NCI-H446 treated with DMSO at 0.1 percent for 48 hours (cell line): Measurements from ENCODE around the gene SPSB1.

Experiments
- DNase-seq: peaks from one replicate; lab custom pipeline; 2025; lab: John Stamatoyannopoulos, UW

Gene SPSB1

DNA sequence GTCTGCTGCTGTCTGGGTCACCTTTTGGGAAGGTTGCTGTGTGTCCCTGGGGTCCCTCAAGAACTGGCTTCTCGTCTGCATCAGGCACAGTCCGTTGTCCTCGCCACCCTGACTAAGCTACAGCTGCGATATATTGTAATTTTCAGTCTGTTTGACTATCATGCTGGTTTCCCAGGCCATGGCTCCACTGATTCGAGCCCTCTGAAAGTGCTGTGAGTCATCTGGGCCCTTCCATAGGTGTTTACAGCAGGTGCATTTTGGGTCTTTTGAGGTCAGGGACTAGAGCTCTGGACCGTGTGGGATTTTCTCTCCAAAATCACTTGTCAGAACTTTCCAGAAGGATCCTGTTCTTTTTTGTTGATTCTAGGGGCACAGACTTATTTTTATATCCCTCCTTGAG, 52.8 kb downstream of the SPSB1 start:
- DNase-seq, result no peak

- DNase-seq, result no peak
These were observed 53.2 kb downstream of the SPSB1 start for GRCh38 chr1:9345922-9346321.

DNA sequence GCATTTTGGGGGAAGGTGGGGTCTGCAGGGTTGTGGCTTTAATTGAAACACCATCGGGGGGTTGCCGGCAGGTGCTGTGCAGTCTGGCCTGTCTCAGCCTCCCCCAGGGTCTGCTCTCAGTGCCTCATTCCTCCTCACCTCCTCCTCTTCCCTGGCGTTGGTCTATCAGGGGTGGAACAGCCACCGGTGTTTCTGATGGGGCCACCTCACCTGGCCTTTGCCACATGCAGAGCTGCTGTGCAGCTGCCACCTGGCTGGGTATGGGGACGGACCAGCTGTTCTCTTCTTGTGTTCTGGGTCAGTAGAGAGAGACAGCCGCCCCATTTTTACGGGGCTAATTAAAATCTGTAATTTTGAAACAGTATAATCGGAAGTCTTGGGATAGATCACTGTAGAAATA, 53.9 kb downstream of the SPSB1 start:
- no peak for DNase-seq

DNA sequence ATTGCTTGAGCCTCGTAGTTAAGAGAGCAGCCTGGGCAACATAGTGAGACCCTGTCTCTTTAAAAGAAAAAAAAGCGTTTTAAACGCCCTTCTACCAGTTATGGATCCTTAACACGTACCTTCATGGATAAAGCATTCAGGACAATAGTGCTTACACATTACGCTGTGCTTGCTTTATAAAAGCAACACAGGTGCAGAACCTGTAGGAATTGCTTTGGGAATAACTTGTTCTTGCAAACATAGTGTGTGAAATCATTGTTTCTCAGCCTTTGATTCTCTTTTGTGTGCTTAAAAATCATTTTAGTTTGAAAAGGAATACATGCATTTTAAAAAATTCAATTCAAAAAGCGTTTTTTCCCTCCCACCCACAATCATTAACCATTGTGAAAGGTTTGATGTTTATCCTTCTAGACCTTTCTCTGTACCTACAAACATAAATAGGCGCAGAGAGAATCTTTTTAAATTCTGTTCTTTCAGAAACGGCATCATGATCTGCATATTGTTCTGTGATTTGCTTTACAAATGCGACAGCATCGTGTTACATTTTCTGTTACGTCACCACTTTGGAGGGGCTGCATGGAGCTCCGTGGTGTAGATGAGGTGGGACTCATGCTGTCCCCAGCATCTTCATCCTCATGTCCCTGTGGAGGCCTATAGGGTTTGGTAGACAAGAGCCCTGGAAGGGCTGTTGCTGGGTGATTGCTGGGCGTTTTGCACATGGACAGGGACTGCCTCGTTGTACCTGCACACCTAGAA, 54.6 kb downstream of the SPSB1 start:
- no peak for DNase-seq

DNA sequence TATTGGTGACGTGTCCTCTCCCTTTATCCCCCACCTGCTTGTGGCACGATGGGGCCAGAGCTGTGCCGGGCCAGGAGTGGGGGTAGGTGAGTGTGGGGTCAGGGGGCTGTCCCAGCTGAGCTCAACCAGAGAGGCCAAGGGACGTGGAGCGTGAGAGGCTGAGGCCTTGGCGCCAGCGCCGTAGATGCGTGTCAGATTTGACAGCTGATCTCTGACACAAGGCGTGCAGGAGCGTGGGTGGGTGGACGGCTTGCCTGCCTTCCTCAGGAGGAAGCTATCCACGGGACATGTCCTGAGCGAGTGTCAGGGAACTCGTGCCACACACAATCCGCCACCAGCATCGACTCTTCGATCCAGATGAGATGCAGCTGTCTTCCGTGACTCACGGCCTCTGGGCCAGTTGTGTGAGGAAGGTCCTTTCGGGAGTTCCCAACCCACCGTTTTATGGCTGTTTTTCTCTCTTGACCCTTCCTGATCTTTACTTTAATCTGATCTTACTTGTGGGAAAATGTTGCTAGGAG, 56.7 kb downstream of the SPSB1 start:
- no peak for DNase-seq

GRCh38 chr1:9350013-9350908, 57.6 kb downstream of the SPSB1 start:
- DNase-seq, result no peak

GRCh38 chr1:9350960-9351359, 58.3 kb downstream of the SPSB1 start:
- no peak for DNase-seq

GRCh38 chr1:9351654-9352271, 59.1 kb downstream of the SPSB1 start:
- DNase-seq, result no peak

DNA sequence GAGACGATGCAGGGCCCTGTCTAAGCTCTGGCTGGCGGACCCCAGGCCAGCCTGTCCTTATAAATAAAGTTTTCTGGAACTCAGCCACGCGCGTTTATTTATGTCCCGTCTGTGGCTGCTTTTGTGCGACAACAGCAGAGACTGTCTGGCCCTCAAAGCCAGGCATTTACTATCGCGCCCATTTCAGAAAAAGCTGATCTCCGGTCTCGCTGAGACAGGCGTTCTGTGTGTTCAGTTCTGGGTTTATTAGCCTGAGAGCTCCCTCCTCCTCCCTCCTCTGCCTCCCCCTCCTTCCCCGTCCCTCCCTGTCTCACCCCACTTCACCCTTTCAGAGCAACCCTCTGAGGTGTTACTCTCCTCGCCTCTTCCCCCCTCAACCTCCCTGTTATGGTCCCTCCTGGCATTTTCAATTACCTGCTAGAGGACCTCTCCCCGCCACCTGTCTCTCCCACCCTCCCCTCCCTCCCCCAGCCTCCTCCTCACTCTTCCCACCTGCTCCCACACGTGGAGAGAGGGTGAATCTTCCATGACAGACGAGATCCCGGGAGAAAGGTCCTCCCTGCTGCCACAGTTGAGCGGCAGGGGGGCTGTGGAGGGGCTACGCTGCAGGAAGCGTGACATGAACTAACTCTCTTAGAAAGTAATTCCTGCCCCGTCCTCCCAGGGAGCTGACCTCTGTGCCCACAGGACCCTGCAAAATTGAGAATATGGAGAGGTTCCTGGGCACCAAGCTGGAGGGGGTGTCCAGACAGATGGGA, 59.9 kb downstream of the SPSB1 start:
- DNase-seq, result no peak

GRCh38 chr1:9355503-9355902, 62.8 kb downstream of the SPSB1 start:
- no peak for DNase-seq

DNA sequence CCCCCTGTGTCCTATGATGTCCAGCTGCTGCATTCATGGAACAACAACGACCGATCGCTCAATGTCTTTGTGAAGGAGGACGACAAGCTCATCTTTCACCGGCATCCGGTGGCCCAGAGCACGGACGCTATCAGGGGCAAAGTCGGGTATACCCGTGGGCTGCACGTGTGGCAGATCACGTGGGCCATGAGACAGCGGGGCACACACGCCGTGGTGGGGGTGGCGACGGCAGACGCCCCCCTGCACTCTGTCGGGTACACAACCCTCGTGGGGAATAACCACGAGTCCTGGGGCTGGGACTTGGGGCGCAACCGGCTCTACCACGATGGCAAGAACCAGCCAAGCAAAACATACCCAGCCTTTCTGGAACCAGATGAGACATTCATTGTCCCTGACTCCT, 63.3 kb downstream of the SPSB1 start:
- no peak for DNase-seq

- no peak for DNase-seq
These were observed 64.3 kb downstream of the SPSB1 start for GRCh38 chr1:9356829-9357466.

DNA sequence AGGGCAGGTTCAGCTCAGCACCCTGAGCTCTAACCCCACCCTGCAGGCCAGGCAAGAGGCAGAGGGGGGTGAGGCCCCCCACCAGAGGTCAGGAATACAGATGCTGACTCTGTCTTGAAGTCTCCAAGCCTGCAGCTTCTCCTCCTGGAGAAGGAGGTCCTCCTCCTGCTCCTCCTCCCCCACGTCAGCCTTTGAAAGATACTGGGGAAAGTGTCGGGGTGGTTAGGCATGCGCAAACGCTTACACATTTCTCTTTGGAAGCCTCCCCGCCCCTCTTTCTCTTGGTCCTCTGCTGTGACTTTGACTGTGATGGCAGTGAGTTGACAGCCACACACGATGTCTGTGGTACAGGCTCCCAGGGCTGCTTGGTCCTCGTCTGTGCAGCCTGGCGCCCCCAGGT, 65.3 kb downstream of the SPSB1 start:
- no peak for DNase-seq

GRCh38 chr1:9360371-9361064, 67.8 kb downstream of the SPSB1 start:
- no peak for DNase-seq

DNA sequence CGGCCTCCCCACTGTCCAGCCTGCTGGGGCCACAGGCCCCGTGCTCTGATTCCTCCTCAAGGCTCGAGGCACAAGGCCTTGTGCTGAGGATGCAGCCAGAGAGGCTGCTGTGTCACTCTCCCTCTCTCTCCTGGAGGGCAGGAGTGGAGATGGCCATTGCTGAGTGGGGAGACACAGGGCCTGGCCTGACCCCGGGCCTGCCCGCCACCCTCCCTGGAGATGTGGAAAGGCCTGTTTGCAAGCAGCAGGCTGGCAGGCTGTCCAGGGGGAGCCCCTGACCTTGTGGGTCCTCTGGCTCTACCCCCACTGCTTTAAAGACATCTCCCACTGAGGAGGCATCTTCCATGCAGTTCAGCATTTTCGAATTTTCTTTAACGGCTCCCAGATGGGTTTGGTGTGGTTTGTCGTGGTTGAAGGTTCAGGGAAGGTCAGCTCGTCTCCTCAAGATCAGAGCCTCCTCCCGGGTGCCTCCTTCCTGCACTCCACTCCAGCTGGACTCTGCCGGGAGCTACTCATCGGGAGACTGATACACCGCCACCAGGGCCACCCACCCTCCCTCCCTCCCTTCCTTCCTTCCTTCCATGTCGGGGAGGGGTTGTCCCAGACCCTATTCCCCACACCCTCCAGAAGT, 69.1 kb downstream of the SPSB1 start:
- no peak for DNase-seq

GRCh38 chr1:9362488-9362887, 69.8 kb downstream of the SPSB1 start:
- no peak for DNase-seq

DNA sequence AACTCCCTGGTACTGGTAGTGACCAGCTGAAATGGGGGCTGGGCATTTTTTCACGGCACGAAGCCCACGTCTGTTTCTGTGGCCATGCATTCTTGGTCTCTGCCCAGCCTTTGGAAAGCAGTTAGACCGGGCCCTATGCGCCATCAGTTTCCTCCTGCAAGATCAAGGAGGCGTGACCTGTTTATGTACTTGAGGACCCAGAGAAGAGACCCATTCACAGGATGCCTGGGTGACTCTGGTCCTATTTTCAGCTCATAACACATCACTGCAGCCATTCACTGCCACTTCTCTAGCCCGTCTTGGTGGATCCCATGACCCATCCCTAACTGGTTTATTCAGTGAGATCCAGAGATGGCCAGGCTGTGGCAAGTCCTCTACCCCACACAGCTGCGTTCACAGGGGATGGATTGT, 70.4 kb downstream of the SPSB1 start:
- no peak for DNase-seq

- DNase-seq, result no peak
These were observed 73.6 kb downstream of the SPSB1 start for GRCh38 chr1:9366298-9366697.

GRCh38 chr1:9366943-9367780, 74.5 kb downstream of the SPSB1 start:
- DNase-seq, result no peak
